T-helper 2 cell treated with Interferon-gamma antibody and Interleukin-4, amounts not matched to agents 5 μg/mL and 100 μg/mL, for 36 hours (primary cell): ENCODE data around the gene PNPLA1.

Source experiments
- DNase-seq: peaks from one replicate; pipeline ENCODE4 v3.0.0; 2021; ENCODE audit warnings: low spot score
- H3K27ac Mint-ChIP-seq: one replicate; pipeline ENCODE4 v1.8.0; 2021; ENCODE audit warnings: mild to moderate bottlenecking, mixed read lengths
- H3K27me3 Mint-ChIP-seq: one replicate; pipeline ENCODE4 v1.8.0; 2021; ENCODE audit warnings: low read depth, mixed read lengths
- H3K36me3 Mint-ChIP-seq: one replicate; pipeline ENCODE4 v1.8.0; 2021; ENCODE audit warnings: low read depth, mixed read lengths
- H3K4me1 Mint-ChIP-seq: one replicate; pipeline ENCODE4 v1.8.0; 2021; ENCODE audit warnings: low read depth, mixed read lengths
- H3K4me3 Mint-ChIP-seq: one replicate; pipeline ENCODE4 v1.8.0; 2022; ENCODE audit warnings: mild to moderate bottlenecking, moderate library complexity, mixed read lengths
- H3K9me3 Mint-ChIP-seq: one replicate; pipeline ENCODE4 v1.8.0; 2021; ENCODE audit warnings: mixed read lengths

The PNPLA1 gene

GRCh38 chr6:36285187-36285671 is 15.4 kb downstream of the PNPLA1 start:
- H3K27me3 Mint-ChIP-seq, result peaks cover 60% of the 10 kb centered on the region
- no peaks in the 10 kb centered on the region for H3K36me3 Mint-ChIP-seq
- no peak overlapping the region for H3K27ac Mint-ChIP-seq
- H3K4me3 Mint-ChIP-seq, result no peak overlapping the region
- no peak for DNase-seq
- peaks cover 10% of the 10 kb centered on the region for H3K4me1 Mint-ChIP-seq
- no peaks in the 10 kb centered on the region for H3K9me3 Mint-ChIP-seq

DNA sequence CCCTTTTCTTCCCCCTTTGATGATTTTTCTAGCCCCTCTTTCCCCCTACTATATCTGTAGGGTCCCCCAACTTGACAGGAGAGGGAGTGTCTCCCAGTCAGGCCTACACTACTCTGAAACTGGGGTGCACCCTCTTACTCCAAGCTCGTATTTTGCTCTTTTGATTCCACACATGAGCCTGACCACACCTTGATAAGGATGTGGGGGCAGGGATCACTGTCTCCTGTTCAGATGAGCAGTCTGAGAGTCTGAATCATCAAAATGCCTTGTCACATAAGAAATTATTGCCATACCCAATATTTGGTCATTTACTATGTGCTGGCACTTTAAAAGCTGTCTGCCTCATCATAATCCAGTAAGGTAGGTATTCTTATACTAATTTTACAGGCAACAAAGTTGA is 15.9 kb downstream of the PNPLA1 start:
- Mint-ChIP-seq H3K27me3 (peaks cover 54% of the 10 kb centered on the region), H3K4me1 (peaks cover 10% of the 10 kb centered on the region), H3K9me3 (no peaks in the 10 kb centered on the region), H3K27ac (no peak overlapping the region), H3K36me3 (no peaks in the 10 kb centered on the region), H3K4me3 (no peak overlapping the region)
- no peak for DNase-seq

DNA sequence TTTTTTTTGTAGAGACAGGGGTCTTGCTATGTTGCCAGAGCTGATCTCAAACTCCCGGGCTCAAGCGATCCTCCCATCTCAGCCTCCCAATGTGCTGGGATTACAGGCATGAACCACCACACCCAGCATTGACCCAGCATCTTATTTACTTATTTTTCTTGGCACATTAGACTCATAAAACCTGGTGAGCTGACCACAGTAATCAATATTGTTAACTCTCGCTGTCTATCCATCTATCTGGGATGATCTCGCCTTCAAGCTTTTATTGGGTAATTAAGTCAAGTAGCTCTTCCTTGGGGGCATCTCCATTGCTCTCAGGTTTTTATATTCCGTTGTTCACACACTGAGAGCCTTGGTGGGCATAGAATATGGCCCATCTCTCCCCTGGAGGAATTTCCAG is 17.0 kb downstream of the PNPLA1 start:
- Mint-ChIP-seq H3K4me1 (peaks cover 10% of the 10 kb centered on the region), H3K27me3 (peaks cover 47% of the 10 kb centered on the region), H3K9me3 (no peaks in the 10 kb centered on the region), H3K4me3 (no peak overlapping the region), H3K27ac (no peak overlapping the region), H3K36me3 (no peaks in the 10 kb centered on the region)
- DNase-seq, result no peak

DNA sequence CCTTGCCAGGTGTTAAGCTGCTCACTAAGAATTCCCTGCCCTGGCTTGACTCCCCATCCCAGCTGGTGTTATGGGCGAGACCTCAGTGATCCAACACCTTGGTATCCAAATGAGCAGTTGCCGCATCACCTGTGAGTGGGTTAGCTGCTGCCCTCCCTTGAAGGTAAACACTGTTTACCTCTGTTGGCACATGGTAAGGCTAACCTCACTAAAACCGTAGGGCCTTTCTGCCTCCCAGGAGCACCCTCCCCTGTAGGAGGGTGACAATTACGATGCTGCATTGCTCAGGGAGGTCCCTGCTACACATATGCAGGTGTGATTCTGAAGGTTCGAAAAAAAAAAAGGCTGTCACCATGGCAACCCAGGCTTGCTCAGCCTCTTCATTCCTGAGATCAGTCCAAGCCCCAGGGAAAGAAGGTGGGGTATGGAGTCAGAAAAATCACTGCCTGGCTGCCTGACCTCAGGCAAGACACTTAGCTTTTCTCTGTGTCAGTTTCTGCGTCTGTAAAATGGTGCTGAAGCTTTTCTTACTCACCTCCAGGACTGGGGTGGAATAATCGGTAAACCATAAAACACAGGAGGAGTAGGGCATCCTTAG is 19.5 kb downstream of the PNPLA1 start:
- Mint-ChIP-seq H3K4me1 (peaks cover 10% of the 10 kb centered on the region), H3K4me3 (no peak overlapping the region), H3K27me3 (peaks cover 26% of the 10 kb centered on the region), H3K27ac (no peak overlapping the region), H3K9me3 (no peaks in the 10 kb centered on the region), H3K36me3 (no peaks in the 10 kb centered on the region)
- no peak for DNase-seq

- peaks cover 7% of the 10 kb centered on the region for H3K4me1 Mint-ChIP-seq
- DNase-seq, result no peak
- peaks cover 14% of the 10 kb centered on the region for H3K27me3 Mint-ChIP-seq
- no peaks in the 10 kb centered on the region for H3K36me3 Mint-ChIP-seq
- H3K27ac Mint-ChIP-seq, result no peak overlapping the region
- no peaks in the 10 kb centered on the region for H3K9me3 Mint-ChIP-seq
- no peak overlapping the region for H3K4me3 Mint-ChIP-seq
Observed at GRCh38 chr6:36290668-36291620, 21.1 kb downstream of the PNPLA1 start.

- Mint-ChIP-seq H3K27me3 (peaks cover 8% of the 10 kb centered on the region), H3K27ac (no peak overlapping the region), H3K9me3 (no peaks in the 10 kb centered on the region), H3K4me3 (no peak overlapping the region), H3K4me1 (peaks cover 5% of the 10 kb centered on the region), H3K36me3 (no peaks in the 10 kb centered on the region)
- no peak for DNase-seq
Observed at GRCh38 chr6:36292170-36292569, 22.3 kb downstream of the PNPLA1 start.

- Mint-ChIP-seq H3K27ac (no peak overlapping the region), H3K4me3 (no peak overlapping the region), H3K36me3 (no peaks in the 10 kb centered on the region), H3K9me3 (no peaks in the 10 kb centered on the region), H3K4me1 (no peaks in the 10 kb centered on the region), H3K27me3 (peaks cover 12% of the 10 kb centered on the region)
- DNase-seq, result no peak
Observed at GRCh38 chr6:36296240-36296639, 26.4 kb downstream of the PNPLA1 start.

GRCh38 chr6:36297051-36297450 is 27.2 kb downstream of the PNPLA1 start:
- Mint-ChIP-seq H3K4me1 (peaks cover under 1% of the 10 kb centered on the region), H3K36me3 (no peaks in the 10 kb centered on the region), H3K27ac (no peak overlapping the region), H3K4me3 (no peak overlapping the region), H3K27me3 (peaks cover 17% of the 10 kb centered on the region), H3K9me3 (no peaks in the 10 kb centered on the region)
- no peak for DNase-seq

DNA sequence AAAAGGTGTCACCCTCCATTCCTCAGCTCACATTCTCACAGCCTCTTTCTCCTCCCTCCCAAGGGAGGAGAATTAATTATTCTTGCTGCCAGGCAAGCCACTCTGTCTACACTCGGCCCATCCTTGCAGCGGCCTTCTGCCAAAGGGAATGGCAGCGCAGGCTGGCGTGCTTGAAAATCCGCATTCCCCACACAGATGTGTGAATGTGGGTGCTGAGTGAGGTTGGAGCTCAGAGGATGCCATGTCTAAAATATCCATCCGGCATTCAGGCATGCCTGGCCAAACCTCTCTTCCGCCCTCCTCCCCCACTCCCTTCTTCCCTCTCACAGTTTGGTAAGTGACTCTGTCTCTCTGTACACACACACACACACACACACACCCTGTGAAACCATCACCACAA is 27.7 kb downstream of the PNPLA1 start:
- H3K4me3 Mint-ChIP-seq, result no peak overlapping the region
- no peak overlapping the region for H3K27ac Mint-ChIP-seq

DNA sequence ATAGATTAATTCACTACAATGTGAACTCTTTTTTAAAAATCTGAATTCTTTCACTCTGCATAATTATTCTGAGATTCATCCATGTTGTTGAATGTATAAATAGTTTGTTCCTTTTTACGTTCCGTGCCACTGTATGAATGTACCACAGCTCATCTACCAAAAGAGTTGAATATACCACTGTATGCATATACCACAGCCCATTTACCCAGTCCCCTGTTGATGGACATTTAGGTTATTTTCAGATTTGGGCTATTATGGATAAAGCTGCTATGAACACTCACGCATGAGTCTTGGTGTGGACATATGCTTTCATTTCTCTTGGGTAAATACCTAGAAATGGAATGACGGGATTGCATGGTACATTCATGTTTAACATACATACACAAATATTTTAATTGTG is 28.2 kb downstream of the PNPLA1 start:
- Mint-ChIP-seq H3K27ac (no peak overlapping the region), H3K4me1 (peaks cover 8% of the 10 kb centered on the region), H3K36me3 (no peaks in the 10 kb centered on the region), H3K4me3 (no peak overlapping the region), H3K27me3 (peaks cover 21% of the 10 kb centered on the region), H3K9me3 (no peaks in the 10 kb centered on the region)
- DNase-seq, result no peak

More for the DNA sequence above, 27.7 kb downstream of the PNPLA1 start:
- Mint-ChIP-seq H3K36me3 (no peaks in the 10 kb centered on the region), H3K9me3 (no peaks in the 10 kb centered on the region), H3K4me1 (peaks cover 4% of the 10 kb centered on the region), H3K27me3 (peaks cover 21% of the 10 kb centered on the region)
- DNase-seq, result no peak

DNA sequence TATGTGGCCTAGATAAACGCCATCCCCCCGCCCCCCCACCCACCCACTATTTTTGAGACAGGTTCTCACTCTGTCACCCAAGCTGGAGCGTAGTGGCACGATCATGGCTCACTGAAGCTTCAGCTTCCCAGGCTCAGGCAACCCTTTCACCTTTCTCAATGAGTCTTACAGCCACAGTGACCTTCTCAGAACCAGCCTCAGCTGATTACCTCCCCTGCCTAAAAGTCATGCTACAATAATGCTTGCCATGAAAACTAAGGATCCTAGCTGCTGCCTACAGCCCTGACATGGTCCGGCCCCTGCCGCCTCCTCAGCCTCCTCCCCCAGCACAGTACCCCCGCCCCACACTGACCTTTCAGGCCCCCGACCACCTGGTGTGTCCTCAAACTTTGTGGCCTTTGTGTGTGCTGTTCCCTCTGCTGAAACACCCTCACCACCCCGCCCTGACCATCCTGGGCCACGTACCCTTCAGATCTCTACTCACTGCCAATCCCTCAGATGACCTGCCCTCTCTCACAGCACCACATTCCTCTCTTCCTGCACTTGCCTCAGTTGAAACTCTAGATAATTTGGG is 31.3 kb downstream of the PNPLA1 start:
- no peaks in the 10 kb centered on the region for H3K9me3 Mint-ChIP-seq

DNA sequence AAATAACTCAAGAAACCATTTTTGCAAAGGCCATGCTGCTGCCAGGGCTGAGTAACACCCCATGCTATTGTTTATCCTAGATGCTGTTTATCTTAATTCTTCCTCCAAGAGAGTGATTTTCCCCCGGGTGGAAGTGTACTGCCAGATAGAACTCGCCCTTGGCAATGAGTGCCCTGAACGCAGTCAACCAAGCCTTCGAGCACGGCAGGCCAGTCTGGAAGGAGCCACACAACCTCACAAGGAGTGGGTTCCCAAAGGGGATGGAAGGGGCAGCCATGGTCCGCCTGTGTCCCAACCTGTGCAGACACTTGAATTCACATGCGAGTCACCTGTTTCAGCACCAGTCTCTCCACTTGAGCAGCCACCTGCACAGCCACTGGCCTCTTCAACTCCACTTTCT is 31.9 kb downstream of the PNPLA1 start:
- Mint-ChIP-seq H3K27me3 (peaks cover 19% of the 10 kb centered on the region), H3K4me3 (no peak overlapping the region), H3K36me3 (no peaks in the 10 kb centered on the region), H3K27ac (no peak overlapping the region), H3K9me3 (no peaks in the 10 kb centered on the region), H3K4me1 (peaks cover 8% of the 10 kb centered on the region)
- no peak for DNase-seq

More for the DNA sequence above, 31.3 kb downstream of the PNPLA1 start:
- Mint-ChIP-seq H3K4me3 (no peak overlapping the region), H3K36me3 (no peaks in the 10 kb centered on the region), H3K4me1 (peaks cover 8% of the 10 kb centered on the region), H3K27me3 (peaks cover 19% of the 10 kb centered on the region), H3K27ac (no peak overlapping the region)
- no peak for DNase-seq

DNA sequence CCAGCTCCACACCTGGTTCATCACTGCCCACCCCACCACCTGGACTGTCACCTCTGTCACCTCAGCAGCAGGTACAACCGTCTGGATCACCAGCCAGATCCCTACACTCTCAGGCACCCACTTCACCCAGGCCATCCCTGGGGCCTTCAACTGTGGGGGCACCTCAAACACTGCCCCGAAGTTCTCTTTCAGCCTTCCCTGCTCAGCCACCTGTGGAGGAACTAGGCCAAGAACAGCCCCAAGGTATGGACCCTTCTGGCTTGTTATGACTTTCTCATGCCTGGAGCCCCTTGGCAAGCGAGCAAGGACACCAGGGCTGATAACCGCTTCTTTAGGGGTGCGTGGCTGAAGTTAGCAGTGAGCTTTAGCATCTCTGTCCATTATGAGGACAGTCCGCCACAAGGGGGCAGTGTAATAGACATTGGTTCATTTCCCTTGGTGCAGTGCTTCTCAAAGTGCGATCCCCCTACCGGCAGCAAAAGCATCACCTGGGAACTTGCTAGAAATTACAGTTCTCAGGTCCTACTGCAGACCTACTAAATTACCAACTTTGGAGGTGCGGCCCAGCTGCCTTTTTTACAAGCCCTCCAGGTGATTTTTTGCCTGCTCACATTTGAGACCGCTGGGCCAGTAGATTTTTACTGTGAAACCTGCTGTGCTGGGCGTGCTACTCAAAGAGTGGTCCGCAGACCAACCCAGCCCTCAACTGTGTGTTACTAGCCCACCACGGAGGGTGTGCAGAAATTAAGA is 32.5 kb downstream of the PNPLA1 start:
- H3K9me3 Mint-ChIP-seq, result no peaks in the 10 kb centered on the region
- H3K4me1 Mint-ChIP-seq, result peaks cover 8% of the 10 kb centered on the region
- H3K4me3 Mint-ChIP-seq, result no peak overlapping the region
- no peaks in the 10 kb centered on the region for H3K36me3 Mint-ChIP-seq
- peaks cover 17% of the 10 kb centered on the region for H3K27me3 Mint-ChIP-seq
- DNase-seq, result peak; percentile 83
- H3K27ac Mint-ChIP-seq, result no peak overlapping the region
